ENCODE measurements around the gene ARF1. TPM values are rescaled to one million over a fixed set of nuclear protein-coding genes. Genes with fewer than 3 reads are reported as not detected.

ARF1 gene
- total RNA-seq, 1 experiment from 2014 or later: 395 TPM

GRCh38 chr1:228099331-228099732, 16.8 kb downstream of the ARF1 start:
- CTCF ChIA-PET: no interaction called here
- DNase-seq (ENCODE audit: low spot score): no peak
- Histone ChIP-seq H3K9me3 (ENCODE audit: low read depth, low read length, poor library complexity, severe bottlenecking) (peaks cover 10% of the 10 kb centered on the region), H3K4me1 (ENCODE audit: insufficient read depth, low read length, poor library complexity, severe bottlenecking) (peaks cover 6% of the 10 kb centered on the region), H3K4me3 (ENCODE audit: low read depth, low read length, poor library complexity, severe bottlenecking) (no peak overlapping the region), H3K27ac (ENCODE audit: low read depth, low read length, poor library complexity, severe bottlenecking) (no peak overlapping the region), H3K36me3 (ENCODE audit: insufficient read depth, low read length, poor library complexity, severe bottlenecking) (peaks cover 65% of the 10 kb centered on the region), H3K27me3 (replicated peaks; ENCODE audit: insufficient read depth, low read depth, low read length, poor library complexity) (no peaks in the 10 kb centered on the region)
- intact Hi-C loops (cut with micrococcal nuclease; ENCODE audit: unreplicated experiment): no loop called here
- TF ChIP-seq CTCF (conservative IDR thresholded peaks at IDR 0.05; ENCODE audit: low read depth, low read length): no peak
- TF ChIP-seq EZH2 (IDR thresholded peaks at IDR 0.05; ENCODE audit: borderline replicate concordance, low read depth, low read length, poor library complexity, severe bottlenecking): no peak
- POLR2A ChIA-PET (ENCODE audit: low non-redundant PET): interaction anchor here (0.6 kb wide), 1 partner anchor 17 kb away, joined by 3 read pairs; the partner anchor contains the start of gene ARF1
- BruUV-seq (replicated peaks): no TSS peak

- POLR2A ChIA-PET (ENCODE audit: low non-redundant PET): no interaction called here
- Histone ChIP-seq H3K27ac (ENCODE audit: low read depth, low read length, poor library complexity, severe bottlenecking) (no peak overlapping the region), H3K4me1 (ENCODE audit: insufficient read depth, low read length, poor library complexity, severe bottlenecking) (peaks cover 6% of the 10 kb centered on the region), H3K36me3 (ENCODE audit: insufficient read depth, low read length, poor library complexity, severe bottlenecking) (peaks cover 52% of the 10 kb centered on the region), H3K27me3 (replicated peaks; ENCODE audit: insufficient read depth, low read depth, low read length, poor library complexity) (no peaks in the 10 kb centered on the region), H3K4me3 (ENCODE audit: low read depth, low read length, poor library complexity, severe bottlenecking) (peak overlapping the region; percentile 90), H3K9me3 (ENCODE audit: low read depth, low read length, poor library complexity, severe bottlenecking) (no peaks in the 10 kb centered on the region)
- intact Hi-C loops (cut with micrococcal nuclease; ENCODE audit: unreplicated experiment): no loop called here
- no peak for TF ChIP-seq EZH2 (IDR thresholded peaks at IDR 0.05; ENCODE audit: borderline replicate concordance, low read depth, low read length, poor library complexity, severe bottlenecking)
- TF ChIP-seq CTCF (conservative IDR thresholded peaks at IDR 0.05; ENCODE audit: low read depth, low read length): no peak
- DNase-seq (ENCODE audit: low spot score): no peak
- CTCF ChIA-PET: interaction anchor here (1.2 kb wide), 1 partner anchor 102 kb away, joined by 3 read pairs; no protein-coding TSS in a partner anchor
- BruUV-seq (replicated peaks): TSS peak; percentile 78
Observed at GRCh38 chr1:228100822-228101613, 18.5 kb downstream of the ARF1 start.

GRCh38 chr1:228101614-228101993, 19.1 kb downstream of the ARF1 start:
- BruUV-seq (replicated peaks): no TSS peak
- TF ChIP-seq EZH2 (IDR thresholded peaks at IDR 0.05; ENCODE audit: borderline replicate concordance, low read depth, low read length, poor library complexity, severe bottlenecking) (no peak), CTCF (conservative IDR thresholded peaks at IDR 0.05; ENCODE audit: low read depth, low read length) (no peak)
- peak overlapping the region; percentile 90 for H3K4me3 ChIP-seq (ENCODE audit: low read depth, low read length, poor library complexity, severe bottlenecking)
- peak overlapping the region; percentile 88 for H3K27ac ChIP-seq (ENCODE audit: low read depth, low read length, poor library complexity, severe bottlenecking)
- no peaks in the 10 kb centered on the region for H3K9me3 ChIP-seq (ENCODE audit: low read depth, low read length, poor library complexity, severe bottlenecking)
- POLR2A ChIA-PET (ENCODE audit: low non-redundant PET): interaction anchor here (0.6 kb wide), 1 partner anchor 305 kb away, joined by 6 read pairs; the partner anchor contains the start of gene TRIM11
- H3K36me3 ChIP-seq (ENCODE audit: insufficient read depth, low read length, poor library complexity, severe bottlenecking): peaks cover 52% of the 10 kb centered on the region
- intact Hi-C loops (cut with micrococcal nuclease; ENCODE audit: unreplicated experiment): no loop called here
- H3K4me1 ChIP-seq (ENCODE audit: insufficient read depth, low read length, poor library complexity, severe bottlenecking): peaks cover 6% of the 10 kb centered on the region
- no peaks in the 10 kb centered on the region for H3K27me3 ChIP-seq (replicated peaks; ENCODE audit: insufficient read depth, low read depth, low read length, poor library complexity)
- DNase-seq (ENCODE audit: low spot score): no peak
- CTCF ChIA-PET: interaction anchor here (1.2 kb wide), 1 partner anchor 102 kb away, joined by 3 read pairs; no protein-coding TSS in a partner anchor
